ENCODE measurements around the gene CD109. TPM values are rescaled to one million over a fixed set of nuclear protein-coding genes. Genes with fewer than 3 reads are reported as not detected.

CD109 gene
- total and polyA plus RNA-seq, 2 of the 8 experiments (the other 6 are each of a cell fraction or from before 2014, with no cell fraction given): 1.4 to 5.3 TPM

- Histone ChIP-seq H3K4ac (replicated peaks; ENCODE audit: insufficient read length, low read depth, low read length) (no peak overlapping the region), H3K9me3 (ENCODE audit: insufficient read depth in 2 of 2, low read depth in 1 of 2, low read length in 1 of 2) (no peaks in the 10 kb centered on the region), H3K4me1 (replicated peaks in 1 of 4; ENCODE audit: control insufficient read depth in 3 of 4, insufficient read depth in 4 of 4, low read length in 3 of 4) (no peaks in the 10 kb centered on the region), H3K9ac (replicated peaks in 1 of 4; ENCODE audit: extremely low read depth in 1 of 4, low read depth in 3 of 4, low read length in 3 of 4) (no peak overlapping the region), H3K56ac (replicated peaks; ENCODE audit: insufficient read length, low read depth, low read length) (no peak overlapping the region), H4K8ac (ENCODE audit: extremely low read depth, insufficient read depth, low read length) (no peak overlapping the region), H3K36me3 (ENCODE audit: control insufficient read depth in 2 of 4, insufficient read depth in 4 of 4, low read length in 3 of 4) (no peaks in the 10 kb centered on the region), H2BK15ac (ENCODE audit: low read length) (no peak overlapping the region), H3K27me3 (replicated peaks in 1 of 4; ENCODE audit: control insufficient read depth in 3 of 4, extremely low read depth in 1 of 4, insufficient read depth in 3 of 4, low read length in 3 of 4) (no peaks in the 10 kb centered on the region), H3K27ac (ENCODE audit: low read depth, low read length) (no peak overlapping the region), H3K23ac (ENCODE audit: insufficient read length) (no peak overlapping the region), H3K18ac (ENCODE audit: extremely low read depth, low read length) (no peak overlapping the region), H3K23me2 (ENCODE audit: low read depth, low read length) (no peaks in the 10 kb centered on the region), H2AFZ (ENCODE audit: low read length) (no peak overlapping the region), H4K5ac (ENCODE audit: insufficient read length, low read depth, low read length) (no peak overlapping the region), H4K20me1 (replicated peaks in 1 of 2; ENCODE audit: control insufficient read depth in 1 of 2, insufficient read depth in 2 of 2, low read length in 2 of 2) (no peaks in the 10 kb centered on the region), H3K4me3 (ENCODE audit: extremely low read depth in 1 of 4, insufficient read depth in 2 of 4, low read depth in 3 of 4, low read length in 4 of 4) (no peak overlapping the region), H4K91ac (replicated peaks; ENCODE audit: insufficient read length, low read length) (no peak overlapping the region), H2BK20ac (ENCODE audit: low read length) (no peak overlapping the region), H2BK5ac (ENCODE audit: low read depth, low read length) (no peak overlapping the region), H2BK12ac (ENCODE audit: low read depth, low read length) (no peak overlapping the region), H3K79me2 (ENCODE audit: control insufficient read depth in 1 of 2, insufficient read depth in 2 of 2, low read length in 2 of 2) (no peaks in the 10 kb centered on the region), H2BK120ac (replicated peaks; ENCODE audit: low read depth, low read length) (no peak overlapping the region), H3K4me2 (ENCODE audit: insufficient read depth in 1 of 2, low read depth in 2 of 2, low read length in 2 of 2) (no peak overlapping the region), H3K14ac (ENCODE audit: insufficient read length) (no peak overlapping the region), H3K79me1 (ENCODE audit: low read depth, low read length) (no peaks in the 10 kb centered on the region), H2AK5ac (ENCODE audit: low read depth, low read length) (no peak overlapping the region)
- WGBS, 2 experiments (ENCODE audit: extremely low coverage in 1 of 2, insufficient coverage in 1 of 2, insufficient read length in 1 of 2, insufficient replicate concordance in 2 of 2, low coverage in 1 of 2, low lambda C conversion rate in 2 of 2, missing lambda C conversion rate in 1 of 2): 71% methylated on average over 1 of the region's 1 CpG; no CpG with 5 or more reads in 1 of the 2 experiments
- DNase-seq (ENCODE audit: low read depth in 1 of 2, low spot score in 2 of 2) (no peak), FAIRE-seq (no peak)
- ChIA-PET CTCF (ENCODE audit: partially characterized antibody) (no interaction called here), POLR2A (ENCODE audit: partially characterized antibody) (no interaction called here)
- TF ChIP-seq CHD2 (IDR thresholded peaks at IDR 0.05; ENCODE audit: low read length) (no peak), JUND (IDR thresholded peaks at IDR 0.05; ENCODE audit: low read length) (no peak), KDM5A (IDR thresholded peaks at IDR 0.05; ENCODE audit: low read length) (no peak), RBBP5 (IDR thresholded peaks at IDR 0.05; ENCODE audit: borderline replicate concordance, low read depth, low read length) (no peak), EGR1 (IDR thresholded peaks at IDR 0.05; ENCODE audit: borderline replicate concordance, low read depth, low read length) (no peak), KDM1A (IDR thresholded peaks at IDR 0.05; ENCODE audit: borderline replicate concordance, low read length) (no peak), SP4 (IDR thresholded peaks at IDR 0.05; ENCODE audit: low read length) (no peak), CTCF (IDR thresholded peaks at IDR 0.05; ENCODE audit: control extremely low read depth in 1 of 3, insufficient read depth in 1 of 3, low read depth in 1 of 3, low read length in 3 of 3) (no peak), RNF2 (IDR thresholded peaks at IDR 0.05; ENCODE audit: borderline replicate concordance, low read depth, low read length, missing control alignments, poor library complexity, severe bottlenecking) (no peak), TAF1 (IDR thresholded peaks at IDR 0.05; ENCODE audit: low read depth, low read length) (no peak)
Observed at GRCh38 chr6:73746787-73747186, 50.8 kb downstream of the CD109 start.

Data from H1 (cell line).